Glutamatergic neuron (in vitro differentiated cells): ENCODE measurements around the gene WSCD1. TPM values are rescaled to one million over a fixed set of nuclear protein-coding genes. Genes with fewer than 3 reads are reported as not detected.
A peak's percentile ranks its signal among the peaks of the same experiment; 100 is the strongest.

ENCODE experiments used
- DNase-seq: peaks from one replicate; pipeline ENCODE4 v3.0.0; 2022
- H3K27ac Mint-ChIP-seq: one replicate; pipeline ENCODE4 v1.8.0; 2020; ENCODE audit warnings: mild to moderate bottlenecking, mixed read lengths, inconsistent platforms; ENCODE audit not compliant: unreplicated experiment
- H3K27me3 Mint-ChIP-seq: one replicate; pipeline ENCODE4 v1.8.0; 2020; ENCODE audit warnings: mild to moderate bottlenecking, moderate library complexity, mixed read lengths, inconsistent platforms; ENCODE audit not compliant: unreplicated experiment
- H3K36me3 Mint-ChIP-seq: one replicate; pipeline ENCODE4 v1.8.0; 2020; ENCODE audit warnings: mild to moderate bottlenecking, mixed read lengths, inconsistent platforms; ENCODE audit not compliant: unreplicated experiment
- H3K4me1 Mint-ChIP-seq: one replicate; pipeline ENCODE4 v1.8.0; 2020; ENCODE audit warnings: mild to moderate bottlenecking, low read depth, mixed read lengths, inconsistent platforms; ENCODE audit not compliant: unreplicated experiment
- H3K4me3 Mint-ChIP-seq: one replicate; pipeline ENCODE4 v1.8.0; 2020; ENCODE audit warnings: mild to moderate bottlenecking, mixed read lengths, inconsistent platforms; ENCODE audit not compliant: unreplicated experiment
- H3K9me3 Mint-ChIP-seq: one replicate; pipeline ENCODE4 v1.8.0; 2020; ENCODE audit warnings: mild to moderate bottlenecking, moderate library complexity, mixed read lengths, inconsistent platforms; ENCODE audit not compliant: unreplicated experiment
- CTCF ChIP-seq: fragments of 200-600 bp; sonication (generic); IDR thresholded peaks from one replicate; pipeline ENCODE4 v1.5.0; 2021; ENCODE audit not compliant: partially characterized antibody, unreplicated experiment
- total RNA-seq: library from RNA; stranded (reverse); fragmentation: NEBNext Ultra II Directional; extraction: Animal tissue kit (Norgen Biotek cat#: 25700); gene quantifications from one replicate; pipeline ENCODE4 v1.2.1, GENCODE V29; 2021; ENCODE audit not compliant: unreplicated experiment

Gene WSCD1
- total RNA-seq, 1 donor from 2014 or later = 35.6 TPM

- Mint-ChIP-seq H3K4me1 (peaks cover 13% of the 10 kb centered on the region), H3K27ac (no peak overlapping the region), H3K9me3 (peaks cover 4% of the 10 kb centered on the region), H3K27me3 (peaks cover 8% of the 10 kb centered on the region), H3K4me3 (no peak overlapping the region), H3K36me3 (no peaks in the 10 kb centered on the region)
- TF ChIP-seq CTCF = no peak
- DNase-seq = no peak
Observed at GRCh38 chr17:6066183-6066948, 3.8 kb upstream of the WSCD1 start.

GRCh38 chr17:6067060-6067459 lies 3.1 kb upstream of the WSCD1 start:
- no peak for DNase-seq
- Mint-ChIP-seq H3K27ac (no peak overlapping the region), H3K4me3 (no peak overlapping the region), H3K4me1 (peaks cover 13% of the 10 kb centered on the region), H3K27me3 (peaks cover 8% of the 10 kb centered on the region), H3K36me3 (no peaks in the 10 kb centered on the region), H3K9me3 (peaks cover 4% of the 10 kb centered on the region)
- no peak for TF ChIP-seq CTCF

DNA sequence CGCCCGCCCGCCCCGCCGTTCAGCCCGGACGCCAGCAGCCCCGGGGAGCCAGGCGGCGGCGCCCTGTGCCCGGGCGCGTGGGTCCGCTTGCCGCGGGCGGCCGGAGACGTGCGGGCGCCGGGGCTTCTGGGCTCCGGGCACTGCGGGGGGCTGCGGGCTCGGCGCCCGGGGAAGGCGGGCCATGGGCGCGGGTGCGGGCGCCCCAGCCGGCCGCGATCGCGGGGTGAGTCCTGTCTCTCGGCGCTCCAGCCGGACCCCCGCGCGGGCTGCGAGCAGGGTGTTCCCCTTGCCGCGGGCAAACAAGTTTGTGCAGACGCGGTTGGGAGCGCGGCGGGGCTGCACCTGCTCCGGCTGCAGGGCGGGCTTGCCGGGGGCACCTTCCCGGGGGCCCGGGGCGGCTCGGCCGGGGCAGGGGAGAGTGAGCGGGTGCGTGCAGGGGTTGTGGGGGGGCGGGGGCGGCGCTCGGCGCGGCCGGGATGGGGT lies 292 bp downstream of the WSCD1 start:
- no peak for TF ChIP-seq CTCF
- Mint-ChIP-seq H3K36me3 (no peaks in the 10 kb centered on the region), H3K27ac (no peak overlapping the region), H3K27me3 (peaks cover 10% of the 10 kb centered on the region), H3K9me3 (peaks cover 4% of the 10 kb centered on the region), H3K4me1 (peaks cover 19% of the 10 kb centered on the region), H3K4me3 (no peak overlapping the region)
- DNase-seq = peak; percentile 53

GRCh38 chr17:6070913-6071511 lies 833 bp downstream of the WSCD1 start:
- peaks cover 7% of the 10 kb centered on the region for H3K9me3 Mint-ChIP-seq

More at GRCh38 chr17:6070913-6071511, 833 bp downstream of the WSCD1 start:
- DNase-seq = peak; percentile 59
- H3K4me3 Mint-ChIP-seq = peak overlapping the region; percentile 87
- TF ChIP-seq CTCF = no peak
- no peaks in the 10 kb centered on the region for H3K36me3 Mint-ChIP-seq
- H3K4me1 Mint-ChIP-seq = peaks cover 24% of the 10 kb centered on the region
- peak overlapping the region; percentile 41 for H3K27ac Mint-ChIP-seq
- H3K27me3 Mint-ChIP-seq = peaks cover 10% of the 10 kb centered on the region
